Measurements from ENCODE around the gene ACD.
"Not testable (repeated sequence)": the region's sequence is repeated elsewhere in the genome, so short reads cannot be mapped to it uniquely, and the experiment has no call there.

The ACD gene

GRCh38 chr16:67703626-67704025 lies 43.6 kb upstream of the ACD start:
- no peak for TF ChIP-seq CTCF (IDR thresholded peaks at IDR 0.05; ENCODE audit: borderline replicate concordance, control extremely low read depth, extremely low read depth, insufficient read depth, missing control alignments)
- no peak for DNase-seq (ENCODE audit: low spot score)
- in situ Hi-C loops (cut with MboI; ENCODE audit: low sequenced_read_pairs, unreplicated experiment) = no loop called here

- in situ Hi-C loops (cut with MboI; ENCODE audit: low sequenced_read_pairs, unreplicated experiment) = no loop called here
- TF ChIP-seq CTCF (IDR thresholded peaks at IDR 0.05; ENCODE audit: borderline replicate concordance, control extremely low read depth, extremely low read depth, insufficient read depth, missing control alignments) = no peak
- no peak for DNase-seq (ENCODE audit: low spot score)
These were observed 42.1 kb upstream of the ACD start for GRCh38 chr16:67702130-67702529.

GRCh38 chr16:67701420-67701819 lies 41.4 kb upstream of the ACD start:
- in situ Hi-C loops (cut with MboI; ENCODE audit: low sequenced_read_pairs, unreplicated experiment) = no loop called here
- DNase-seq (ENCODE audit: low spot score) = no peak
- TF ChIP-seq CTCF (IDR thresholded peaks at IDR 0.05; ENCODE audit: borderline replicate concordance, control extremely low read depth, extremely low read depth, insufficient read depth, missing control alignments) = no peak

GRCh38 chr16:67699265-67699664 lies 39.2 kb upstream of the ACD start:
- in situ Hi-C loops (cut with MboI; ENCODE audit: low sequenced_read_pairs, unreplicated experiment) = loop anchor here (25.0 kb wide), 1 partner anchor 338 kb away; no protein-coding TSS in a partner anchor
- no peak for TF ChIP-seq CTCF (IDR thresholded peaks at IDR 0.05; ENCODE audit: borderline replicate concordance, control extremely low read depth, extremely low read depth, insufficient read depth, missing control alignments)
- DNase-seq (ENCODE audit: low spot score) = no peak

GRCh38 chr16:67697422-67698185 lies 37.5 kb upstream of the ACD start:
- in situ Hi-C loops (cut with MboI; ENCODE audit: low sequenced_read_pairs, unreplicated experiment) = loop anchor here (25.0 kb wide), 1 partner anchor 340 kb away; no protein-coding TSS in a partner anchor
- no peak for DNase-seq (ENCODE audit: low spot score)
- no peak for TF ChIP-seq CTCF (IDR thresholded peaks at IDR 0.05; ENCODE audit: borderline replicate concordance, control extremely low read depth, extremely low read depth, insufficient read depth, missing control alignments)

GRCh38 chr16:67694611-67695010 lies 34.6 kb upstream of the ACD start:
- in situ Hi-C loops (cut with MboI; ENCODE audit: low sequenced_read_pairs, unreplicated experiment) = loop anchor here (25.0 kb wide), 1 partner anchor 343 kb away; no protein-coding TSS in a partner anchor
- no peak for TF ChIP-seq CTCF (IDR thresholded peaks at IDR 0.05; ENCODE audit: borderline replicate concordance, control extremely low read depth, extremely low read depth, insufficient read depth, missing control alignments)
- no peak for DNase-seq (ENCODE audit: low spot score)

- DNase-seq (ENCODE audit: low spot score) = not testable (repeated sequence)
- in situ Hi-C loops (cut with MboI; ENCODE audit: low sequenced_read_pairs, unreplicated experiment) = loop anchor here (25.0 kb wide), 1 partner anchor 344 kb away; no protein-coding TSS in a partner anchor
These were observed 33.6 kb upstream of the ACD start for GRCh38 chr16:67693517-67694285.
